Measurements from ENCODE around the gene NTRK1. TPM values are rescaled to one million over a fixed set of nuclear protein-coding genes. Genes with fewer than 3 reads are reported as not detected.

Gene NTRK1
- total RNA-seq, 1 donor from 2014 or later = not detected

GRCh38 chr1:156863631-156864030 lies 3.0 kb downstream of the NTRK1 start:
- Mint-ChIP-seq H3K27me3 (ENCODE audit: low read depth) (peaks cover 43% of the 10 kb centered on the region), H3K4me3 (ENCODE audit: unreplicated experiment) (no peak overlapping the region), H3K27ac (ENCODE audit: unreplicated experiment) (no peak overlapping the region), H3K36me3 (ENCODE audit: low read depth) (no peaks in the 10 kb centered on the region), H3K9me3 (ENCODE audit: low read depth) (no peaks in the 10 kb centered on the region), H3K4me1 (ENCODE audit: low read depth) (peaks cover 14% of the 10 kb centered on the region)
- no peak for TF ChIP-seq CTCF (IDR thresholded peaks at IDR 0.05)
- DNase-seq (ENCODE audit: low spot score) = no peak

- peaks cover 42% of the 10 kb centered on the region for H3K27me3 Mint-ChIP-seq (ENCODE audit: low read depth)
- no peak for TF ChIP-seq CTCF (IDR thresholded peaks at IDR 0.05)
- no peaks in the 10 kb centered on the region for H3K9me3 Mint-ChIP-seq (ENCODE audit: low read depth)
- peaks cover 6% of the 10 kb centered on the region for H3K4me1 Mint-ChIP-seq (ENCODE audit: low read depth)
- DNase-seq (ENCODE audit: low spot score) = no peak
- no peaks in the 10 kb centered on the region for H3K36me3 Mint-ChIP-seq (ENCODE audit: low read depth)
- no peak overlapping the region for H3K4me3 Mint-ChIP-seq (ENCODE audit: unreplicated experiment)
- no peak overlapping the region for H3K27ac Mint-ChIP-seq (ENCODE audit: unreplicated experiment)
Observed at GRCh38 chr1:156864796-156865195, 4.1 kb downstream of the NTRK1 start.

- Mint-ChIP-seq H3K4me1 (ENCODE audit: low read depth) (peaks cover 4% of the 10 kb centered on the region), H3K27ac (ENCODE audit: unreplicated experiment) (no peak overlapping the region), H3K9me3 (ENCODE audit: low read depth) (no peaks in the 10 kb centered on the region), H3K36me3 (ENCODE audit: low read depth) (no peaks in the 10 kb centered on the region), H3K27me3 (ENCODE audit: low read depth) (peaks cover 40% of the 10 kb centered on the region), H3K4me3 (ENCODE audit: unreplicated experiment) (no peak overlapping the region)
- no peak for TF ChIP-seq CTCF (IDR thresholded peaks at IDR 0.05)
- DNase-seq (ENCODE audit: low spot score) = no peak
Observed at GRCh38 chr1:156865258-156865657, 4.6 kb downstream of the NTRK1 start.

- no peak for DNase-seq (ENCODE audit: low spot score)
- no peak for TF ChIP-seq CTCF (IDR thresholded peaks at IDR 0.05)
- H3K36me3 Mint-ChIP-seq (ENCODE audit: low read depth) = no peaks in the 10 kb centered on the region
- peaks cover 38% of the 10 kb centered on the region for H3K27me3 Mint-ChIP-seq (ENCODE audit: low read depth)
- H3K4me1 Mint-ChIP-seq (ENCODE audit: low read depth) = peaks cover 7% of the 10 kb centered on the region
- no peak overlapping the region for H3K4me3 Mint-ChIP-seq (ENCODE audit: unreplicated experiment)
- H3K9me3 Mint-ChIP-seq (ENCODE audit: low read depth) = no peaks in the 10 kb centered on the region
- H3K27ac Mint-ChIP-seq (ENCODE audit: unreplicated experiment) = no peak overlapping the region
Observed at GRCh38 chr1:156865865-156866248, 5.2 kb downstream of the NTRK1 start.

GRCh38 chr1:156866249-156866909 lies 5.7 kb downstream of the NTRK1 start:
- DNase-seq (ENCODE audit: low spot score) = no peak
- Mint-ChIP-seq H3K27me3 (ENCODE audit: low read depth) (peaks cover 36% of the 10 kb centered on the region), H3K9me3 (ENCODE audit: low read depth) (no peaks in the 10 kb centered on the region), H3K27ac (ENCODE audit: unreplicated experiment) (no peak overlapping the region), H3K36me3 (ENCODE audit: low read depth) (no peaks in the 10 kb centered on the region), H3K4me1 (ENCODE audit: low read depth) (peaks cover 10% of the 10 kb centered on the region), H3K4me3 (ENCODE audit: unreplicated experiment) (no peak overlapping the region)
- TF ChIP-seq CTCF (IDR thresholded peaks at IDR 0.05) = no peak

Data from chondrocyte (in vitro differentiated cells).